Measurements from ENCODE around the gene PRKCE.

- TF ChIP-seq CTCF (IDR thresholded peaks at IDR 0.05) (no peak), POLR2A (IDR thresholded peaks at IDR 0.05) (no peak)
Observed at GRCh38 chr2:46009772-46010171, 358.3 kb downstream of the PRKCE start.

Data from body of pancreas (tissue), 4 donors.